Endothelial cell of umbilical vein (primary cell): ENCODE measurements around the gene SLC16A8. TPM values are rescaled to one million over a fixed set of nuclear protein-coding genes. Genes with fewer than 3 reads are reported as not detected.

ENCODE experiments used
- BruUV-seq: library from RNA; stranded (reverse); fragments of 400-500 nt; replicated peaks from 2 replicates; lab custom pipeline; 2021; lab: Mats Ljungman, UMichigan
- CTCF ChIA-PET: fragments of 300-600, 350-600 bp; sonication (Branson Sonifier 250); formaldehyde crosslinking; loops from one replicate; lab custom pipeline; 2021; ENCODE audit warnings: antibody characterized with exemption, inconsistent platforms; lab: Charles Lee
- POLR2A ChIA-PET: fragments of 300-600, 350-600 bp; sonication (Branson Sonifier 250); formaldehyde crosslinking; loops from one replicate; lab custom pipeline; 2021; ENCODE audit warnings: antibody characterized with exemption, inconsistent platforms; lab: Charles Lee
- DNase-seq: peaks from one replicate; pipeline ENCODE4 v3.0.0-alpha.2; 2011; ENCODE audit warnings: low read depth, low spot score
- FAIRE-seq: peaks from 2 replicates; lab custom pipeline; 2011; peaks lifted over from hg19 to GRCh38; lab: Jason Lieb, UNC
- H2AFZ ChIP-seq: 2 replicates; pipeline ENCODE4 v1.6.0; 2012; ENCODE audit warnings: low read depth, low read length, control low read depth, inconsistent platforms
- H3K27ac ChIP-seq: 2 replicates; pipeline ENCODE4 v1.5.1; 2011; ENCODE audit warnings: low read depth, mild to moderate bottlenecking, control low read depth, low read length, moderate library complexity; ENCODE audit not compliant: insufficient read depth
- H3K27me3 ChIP-seq, 2 experiments: 2 replicates each; pipeline versions ENCODE4 v1.6.0 to v1.6.1; 2011; ENCODE audit warnings: low read length in 2 of 2, mixed read lengths in 1 of 2; ENCODE audit not compliant: control insufficient read depth in 2 of 2, insufficient read depth in 2 of 2
- H3K36me3 ChIP-seq, 2 experiments: 2 replicates in 1 of 2; 3 replicates in 1 of 2; pipeline ENCODE4 v1.5.1; 2011; ENCODE audit warnings: low read length in 2 of 2, mild to moderate bottlenecking in 1 of 2, moderate library complexity in 1 of 2; ENCODE audit not compliant: control insufficient read depth in 2 of 2, insufficient read depth in 2 of 2; ENCODE audit errors: extremely low read depth in 1 of 2
- H3K4me1 ChIP-seq: 3 replicates; pipeline ENCODE4 v1.5.1; 2011; ENCODE audit warnings: mild to moderate bottlenecking, low read length; ENCODE audit not compliant: control insufficient read depth, insufficient read depth; ENCODE audit errors: extremely low read depth
- H3K4me2 ChIP-seq: 2 replicates; pipeline ENCODE4 v1.6.1; 2011; ENCODE audit warnings: low read length, control low read depth, mixed read lengths; ENCODE audit not compliant: insufficient read depth
- H3K4me3 ChIP-seq, 3 experiments: fragments of 200-600 bp in 1 of 3; sonication (generic), shearing (Covaris generic) in 1 of 3; replicated peaks in 1 of 3; 2 replicates each; pipeline ENCODE4 v1.5.1; 2011 to 2016; ENCODE audit warnings: control low read depth in 3 of 3, low read length in 3 of 3, mild to moderate bottlenecking in 2 of 3, inconsistent platforms in 1 of 3, low read depth in 1 of 3, moderate library complexity in 1 of 3; ENCODE audit not compliant: insufficient read depth in 1 of 3
- H3K79me2 ChIP-seq: 2 replicates; pipeline ENCODE4 v1.6.0; 2012; ENCODE audit warnings: low read length, inconsistent platforms; ENCODE audit not compliant: control insufficient read depth, insufficient read depth
- H3K9ac ChIP-seq: replicated peaks from 2 replicates; pipeline ENCODE3; 2011; ENCODE audit warnings: low read length, control low read depth; ENCODE audit not compliant: insufficient read depth; ENCODE audit errors: extremely low read depth
- H3K9me1 ChIP-seq: replicated peaks from 3 replicates; pipeline ENCODE4 v1.6.0; 2011; ENCODE audit warnings: mild to moderate bottlenecking, low read length; ENCODE audit not compliant: control insufficient read depth, insufficient read depth; ENCODE audit errors: extremely low read depth
- H3K9me3 ChIP-seq: replicated peaks from 2 replicates; pipeline ENCODE4 v1.5.1; 2012; ENCODE audit warnings: low read length, inconsistent platforms; ENCODE audit not compliant: control insufficient read depth, insufficient read depth
- H4K20me1 ChIP-seq: replicated peaks from 2 replicates; pipeline ENCODE3; 2011; ENCODE audit warnings: mild to moderate bottlenecking, low read length; ENCODE audit not compliant: control insufficient read depth, insufficient read depth; ENCODE audit errors: extremely low read depth
- EZH2 ChIP-seq: IDR thresholded peaks from 2 replicates; pipeline ENCODE4 v1.6.1; 2012; ENCODE audit warnings: borderline replicate concordance, low read depth, mild to moderate bottlenecking, moderate library complexity, low read length, inconsistent platforms; ENCODE audit not compliant: severe bottlenecking
- FOS ChIP-seq: IDR thresholded peaks from 2 replicates; pipeline ENCODE4 v1.6.1; 2011; ENCODE audit warnings: mild to moderate bottlenecking, low read length, moderate library complexity, borderline replicate concordance; ENCODE audit not compliant: insufficient read depth
- GATA2 ChIP-seq: IDR thresholded peaks from 2 replicates; pipeline ENCODE4 v1.7.0; 2011; ENCODE audit warnings: low read depth, mild to moderate bottlenecking, moderate library complexity, mixed read lengths, low read length; ENCODE audit not compliant: insufficient read length, insufficient read depth
- JUN ChIP-seq: IDR thresholded peaks from 2 replicates; pipeline ENCODE4 v1.6.1; 2011; ENCODE audit warnings: borderline replicate concordance, low read depth; ENCODE audit not compliant: insufficient read length, insufficient read depth
- MYC ChIP-seq: IDR thresholded peaks from one replicate; pipeline ENCODE4 v1.6.1; 2011; ENCODE audit warnings: mild to moderate bottlenecking, low read depth, low read length
- POLR2A ChIP-seq: IDR thresholded peaks from 2 replicates; pipeline ENCODE4 v1.6.1; 2012; ENCODE audit warnings: low read depth, mild to moderate bottlenecking, control low read depth, low read length
- POLR2AphosphoS5 ChIP-seq: IDR thresholded peaks from 2 replicates; pipeline ENCODE4 v1.6.1; 2012; ENCODE audit warnings: low read depth, mild to moderate bottlenecking, control low read depth, low read length, moderate library complexity; ENCODE audit not compliant: insufficient read depth
- dilution Hi-C: fragments of 300-500 bp; cut with MboI; formaldehyde crosslinking; loops from one replicate; pipeline ENCODE4 v1.15.0; 2019; ENCODE audit warnings: low sequenced_read_pairs; ENCODE audit not compliant: extremely low pct_ligation_motif_present
- intact Hi-C: fragments of 100-400 bp; cut with micrococcal nuclease; formaldehyde crosslinking; loops from one replicate; pipeline ENCODE4 v1.10.0; 2022
- polyA plus RNA-seq, 4 experiments: library from polyadenylated mRNA; depleted of rRNA in 3 of 4; stranded (reverse) in 3 of 4; unstranded in 1 of 4; fragments of >200 nt; gene quantifications; 2 replicates each; pipeline versions ENCODE4 v1.2.1 to v1.2.3, GENCODE V29; 2011 to 2012; ENCODE audit warnings: missing spikeins in 1 of 4
- total RNA-seq: library from RNA; stranded (reverse); gene quantifications from 2 replicates; pipeline ENCODE4 v1.2.3, GENCODE V29; 2021
- TF ChIP-seq, protein P1 (sequence below), 2 donors: IDR thresholded peaks; 1 replicate in 1 of 2; 2 replicates in 1 of 2; pipeline ENCODE4 v1.5.1; 2011; ENCODE audit warnings: low read length in 2 of 2, mild to moderate bottlenecking in 2 of 2, moderate library complexity in 2 of 2, control low read depth in 1 of 2, inconsistent platforms in 1 of 2, low read depth in 1 of 2; ENCODE audit not compliant: insufficient read depth in 1 of 2; ENCODE audit errors: extremely low read depth in 1 of 2
- TF ChIP-seq, protein P2 (sequence below): IDR thresholded peaks from 2 replicates; pipeline ENCODE4 v1.6.1; 2011; ENCODE audit not compliant: insufficient read depth, insufficient read length

Gene SLC16A8
- total and polyA plus RNA-seq, 2 donors (not counting 3 experiments of a cell fraction or from before 2014, with no cell fraction given) = 0.14 TPM; not detected in 1

DNA sequence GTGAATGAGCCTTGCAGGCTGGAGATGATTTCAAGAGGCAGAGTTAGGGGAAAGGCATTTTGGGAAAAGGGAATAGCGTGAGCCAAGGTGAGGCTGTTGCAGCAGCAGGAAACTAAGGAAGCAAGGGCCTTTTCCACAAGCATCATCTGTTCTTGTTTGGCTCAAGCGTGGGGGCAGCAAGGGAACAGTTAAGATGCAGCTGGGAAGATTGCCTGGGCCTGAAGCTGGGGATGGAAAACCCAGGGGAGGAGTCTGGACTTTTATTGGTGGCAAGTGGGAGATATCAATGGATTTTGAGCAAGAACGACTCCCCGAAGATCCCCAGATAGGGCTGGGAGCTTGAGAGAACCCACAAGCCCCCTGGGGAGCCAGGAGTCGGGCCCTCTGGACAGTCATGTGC is 54.1 kb downstream of the SLC16A8 start:
- Histone ChIP-seq H3K9ac (no peak overlapping the region), H3K4me2 (no peak overlapping the region), H3K9me1 (no peaks in the 10 kb centered on the region), H3K4me1 (peaks cover 11% of the 10 kb centered on the region), H3K9me3 (no peaks in the 10 kb centered on the region), H2AFZ (no peak overlapping the region), H3K27me3 (peaks cover 0 to 5% of the 10 kb centered on the region in 2 experiments), H3K79me2 (no peaks in the 10 kb centered on the region), H3K36me3 (no peaks in the 10 kb centered on the region), H3K4me3 (no peak overlapping the region), H4K20me1 (no peaks in the 10 kb centered on the region), H3K27ac (no peak overlapping the region)
- DNase-seq = no peak
- TF ChIP-seq MYC (no peak), FOS (no peak), POLR2AphosphoS5 (no peak), GATA2 (no peak), POLR2A (no peak), EZH2 (no peak), JUN (no peak)
- no TSS peak for BruUV-seq
- ChIA-PET CTCF (interaction anchor here (0.6 kb wide), 1 partner anchor 22 kb away, joined by 3 read pairs; no protein-coding TSS in a partner anchor), POLR2A (no interaction called here)
- no peak for FAIRE-seq
- dilution Hi-C loops (no loop called here), intact Hi-C loops (no loop called here)

DNA sequence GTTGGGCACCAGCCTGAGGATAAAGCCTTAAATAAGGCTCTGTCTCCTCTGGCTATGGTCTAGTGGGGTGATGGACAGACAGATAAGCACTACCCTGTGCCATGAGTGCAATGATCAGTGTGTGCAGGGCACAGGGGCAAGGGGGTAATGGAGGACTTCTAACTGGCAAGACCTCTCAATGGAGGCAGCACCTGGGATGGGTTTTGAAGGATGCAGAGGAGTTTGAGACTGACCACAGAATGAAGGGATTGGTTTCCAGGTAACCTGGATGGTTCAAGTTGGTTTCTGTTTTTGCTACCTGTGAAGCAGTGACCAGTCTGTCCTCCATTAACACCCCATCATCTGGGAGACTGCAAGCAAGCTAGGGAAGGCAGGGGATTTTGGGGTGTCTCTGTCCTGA is 54.6 kb downstream of the SLC16A8 start:
- no peak for DNase-seq

More for the DNA sequence above, 54.6 kb downstream of the SLC16A8 start:
- no TSS peak for BruUV-seq
- H3K27me3 ChIP-seq = peaks cover 0 to 5% of the 10 kb centered on the region in 2 experiments
- dilution Hi-C loops = no loop called here
- H3K4me1 ChIP-seq = peaks cover 8% of the 10 kb centered on the region
- FAIRE-seq = no peak
- no peak overlapping the region for H3K4me2 ChIP-seq
- H3K9me1 ChIP-seq = no peaks in the 10 kb centered on the region
- intact Hi-C loops = no loop called here
- ChIA-PET CTCF (interaction anchor here (0.6 kb wide), 1 partner anchor 23 kb away, joined by 3 read pairs; no protein-coding TSS in a partner anchor), POLR2A (no interaction called here)
- no peaks in the 10 kb centered on the region for H4K20me1 ChIP-seq
- no peaks in the 10 kb centered on the region for H3K36me3 ChIP-seq
- H3K9ac ChIP-seq = no peak overlapping the region
- H3K27ac ChIP-seq = no peak overlapping the region
- no peak overlapping the region for H2AFZ ChIP-seq
- no peaks in the 10 kb centered on the region for H3K79me2 ChIP-seq
- H3K9me3 ChIP-seq = no peaks in the 10 kb centered on the region
- H3K4me3 ChIP-seq = no peak overlapping the region
- no peak for TF ChIP-seq EZH2
- TF ChIP-seq, protein P1, sequence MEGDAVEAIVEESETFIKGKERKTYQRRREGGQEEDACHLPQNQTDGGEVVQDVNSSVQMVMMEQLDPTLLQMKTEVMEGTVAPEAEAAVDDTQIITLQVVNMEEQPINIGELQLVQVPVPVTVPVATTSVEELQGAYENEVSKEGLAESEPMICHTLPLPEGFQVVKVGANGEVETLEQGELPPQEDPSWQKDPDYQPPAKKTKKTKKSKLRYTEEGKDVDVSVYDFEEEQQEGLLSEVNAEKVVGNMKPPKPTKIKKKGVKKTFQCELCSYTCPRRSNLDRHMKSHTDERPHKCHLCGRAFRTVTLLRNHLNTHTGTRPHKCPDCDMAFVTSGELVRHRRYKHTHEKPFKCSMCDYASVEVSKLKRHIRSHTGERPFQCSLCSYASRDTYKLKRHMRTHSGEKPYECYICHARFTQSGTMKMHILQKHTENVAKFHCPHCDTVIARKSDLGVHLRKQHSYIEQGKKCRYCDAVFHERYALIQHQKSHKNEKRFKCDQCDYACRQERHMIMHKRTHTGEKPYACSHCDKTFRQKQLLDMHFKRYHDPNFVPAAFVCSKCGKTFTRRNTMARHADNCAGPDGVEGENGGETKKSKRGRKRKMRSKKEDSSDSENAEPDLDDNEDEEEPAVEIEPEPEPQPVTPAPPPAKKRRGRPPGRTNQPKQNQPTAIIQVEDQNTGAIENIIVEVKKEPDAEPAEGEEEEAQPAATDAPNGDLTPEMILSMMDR (IDR thresholded peaks at IDR 0.05; ENCODE audit: extremely low read depth in 1 of 2, insufficient read depth in 1 of 2, low read depth in 1 of 2, low read length in 2 of 2) = no peak
- TF ChIP-seq MYC = no peak
- TF ChIP-seq POLR2A = no peak
- no peak for TF ChIP-seq GATA2
- TF ChIP-seq JUN = no peak
- TF ChIP-seq, protein P2, sequence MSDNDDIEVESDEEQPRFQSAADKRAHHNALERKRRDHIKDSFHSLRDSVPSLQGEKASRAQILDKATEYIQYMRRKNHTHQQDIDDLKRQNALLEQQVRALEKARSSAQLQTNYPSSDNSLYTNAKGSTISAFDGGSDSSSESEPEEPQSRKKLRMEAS = no peak
- TF ChIP-seq FOS = no peak
- no peak for TF ChIP-seq POLR2AphosphoS5
